ENCODE results near the gene SDK1.

SDK1 gene

DNA sequence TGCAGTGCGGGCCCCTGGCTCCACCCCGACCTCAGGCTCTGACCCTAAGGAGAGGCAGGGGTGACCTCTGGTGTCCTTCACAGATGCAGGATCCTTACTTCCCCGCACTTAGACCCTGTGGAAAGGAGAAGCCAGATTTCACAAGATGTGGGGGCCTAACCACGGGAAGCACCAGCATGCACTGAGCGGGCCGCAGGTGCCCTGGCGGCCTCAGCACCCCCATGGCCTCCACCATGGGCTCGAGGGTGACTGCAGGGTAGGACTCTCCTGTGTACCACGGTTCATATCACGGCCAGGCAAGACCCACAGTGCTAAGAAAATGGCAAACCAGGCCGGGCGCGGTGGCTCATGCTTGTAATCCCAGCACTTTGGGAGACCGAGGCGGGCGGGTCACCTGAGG, 971.1 kb downstream of the SDK1 start:
- H3K4me3 ChIP-seq (ENCODE audit: low read depth, low read length), result no peak overlapping the region
- TF ChIP-seq, protein P1, sequence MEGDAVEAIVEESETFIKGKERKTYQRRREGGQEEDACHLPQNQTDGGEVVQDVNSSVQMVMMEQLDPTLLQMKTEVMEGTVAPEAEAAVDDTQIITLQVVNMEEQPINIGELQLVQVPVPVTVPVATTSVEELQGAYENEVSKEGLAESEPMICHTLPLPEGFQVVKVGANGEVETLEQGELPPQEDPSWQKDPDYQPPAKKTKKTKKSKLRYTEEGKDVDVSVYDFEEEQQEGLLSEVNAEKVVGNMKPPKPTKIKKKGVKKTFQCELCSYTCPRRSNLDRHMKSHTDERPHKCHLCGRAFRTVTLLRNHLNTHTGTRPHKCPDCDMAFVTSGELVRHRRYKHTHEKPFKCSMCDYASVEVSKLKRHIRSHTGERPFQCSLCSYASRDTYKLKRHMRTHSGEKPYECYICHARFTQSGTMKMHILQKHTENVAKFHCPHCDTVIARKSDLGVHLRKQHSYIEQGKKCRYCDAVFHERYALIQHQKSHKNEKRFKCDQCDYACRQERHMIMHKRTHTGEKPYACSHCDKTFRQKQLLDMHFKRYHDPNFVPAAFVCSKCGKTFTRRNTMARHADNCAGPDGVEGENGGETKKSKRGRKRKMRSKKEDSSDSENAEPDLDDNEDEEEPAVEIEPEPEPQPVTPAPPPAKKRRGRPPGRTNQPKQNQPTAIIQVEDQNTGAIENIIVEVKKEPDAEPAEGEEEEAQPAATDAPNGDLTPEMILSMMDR (IDR thresholded peaks at IDR 0.05; ENCODE audit: insufficient read depth, low read depth, low read length, missing control alignments), result no peak
- DNase-seq (ENCODE audit: low read depth), result no peak

DNA sequence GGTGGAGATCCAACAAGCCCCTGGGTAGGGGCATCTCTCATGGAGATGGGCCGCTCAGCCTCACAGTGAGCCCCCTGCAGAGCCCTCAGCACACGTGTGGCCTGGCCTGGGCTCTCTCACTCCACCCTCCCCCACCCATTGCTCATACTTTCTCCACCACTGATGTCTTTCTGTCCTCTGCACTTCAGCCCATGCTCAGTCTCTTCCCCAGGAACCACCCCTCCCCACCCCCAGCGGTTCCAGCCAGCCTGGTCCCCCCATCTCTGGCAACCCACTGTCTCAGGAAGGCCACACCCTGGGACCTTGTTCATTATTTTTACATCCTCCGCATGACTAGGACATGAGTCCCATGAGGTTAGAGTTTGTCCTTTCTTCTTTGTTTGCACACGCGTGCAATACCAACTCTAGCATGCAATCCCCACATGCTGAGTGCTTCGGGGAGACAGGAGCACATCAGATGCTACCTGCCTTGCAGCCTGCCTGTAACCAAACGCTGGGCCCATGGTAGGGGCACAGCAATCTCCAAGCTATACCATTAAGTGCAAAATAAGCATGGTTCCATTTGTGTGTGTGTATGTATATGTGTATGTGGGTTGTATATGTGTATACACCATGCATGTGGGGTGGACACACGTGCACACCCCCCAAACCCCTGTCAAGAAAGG, 972.6 kb downstream of the SDK1 start:
- TF ChIP-seq, protein P1 (IDR thresholded peaks at IDR 0.05; ENCODE audit: insufficient read depth, low read depth, low read length, missing control alignments), result no peak
- no peak for DNase-seq (ENCODE audit: low read depth)
- H3K4me3 ChIP-seq (ENCODE audit: low read depth, low read length), result no peak overlapping the region

DNA sequence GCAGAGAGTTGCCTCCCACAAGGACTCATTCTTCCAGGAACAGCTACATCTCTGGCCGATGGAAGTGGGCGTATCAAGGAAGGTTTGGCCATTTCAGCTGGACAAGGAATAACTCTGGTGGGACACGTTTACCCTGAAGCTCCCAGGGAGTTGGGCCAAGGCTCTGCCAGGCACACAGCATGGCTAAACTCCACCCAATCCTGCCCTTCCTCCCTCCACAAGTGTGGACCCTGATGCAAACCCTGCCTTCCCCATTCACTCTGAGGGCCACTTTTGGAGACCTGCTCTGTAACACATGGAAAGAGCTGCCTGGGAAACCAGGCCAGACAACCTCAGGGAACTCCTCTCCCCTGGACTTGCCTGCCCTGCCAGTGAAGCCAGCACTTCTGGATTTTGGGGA, 973.2 kb downstream of the SDK1 start:
- TF ChIP-seq, protein P1 (IDR thresholded peaks at IDR 0.05; ENCODE audit: insufficient read depth, low read depth, low read length, missing control alignments), result no peak
- DNase-seq (ENCODE audit: low read depth), result no peak
- no peak overlapping the region for H3K4me3 ChIP-seq (ENCODE audit: low read depth, low read length)

DNA sequence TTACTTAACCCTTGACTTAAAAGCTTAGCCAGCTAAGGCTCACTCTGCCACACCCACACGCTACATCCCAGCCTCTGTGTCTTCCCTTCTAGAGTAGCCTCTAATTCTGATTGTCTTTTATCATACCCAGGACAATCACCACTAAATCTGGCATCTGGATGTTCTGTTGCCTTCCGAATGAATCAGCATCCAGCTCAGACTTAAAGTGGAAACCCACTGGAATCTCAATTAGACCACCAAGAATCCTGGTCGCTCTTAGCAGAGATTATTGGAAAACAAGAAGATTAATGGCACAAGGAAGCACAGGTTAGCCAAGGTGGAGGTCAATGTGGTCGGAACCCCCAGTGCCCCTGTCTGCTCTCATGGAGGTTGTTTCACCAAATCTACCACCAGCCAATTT, 976.9 kb downstream of the SDK1 start:
- DNase-seq (ENCODE audit: low read depth), result no peak
- TF ChIP-seq, protein P1 (IDR thresholded peaks at IDR 0.05; ENCODE audit: insufficient read depth, low read depth, low read length, missing control alignments), result no peak
- H3K4me3 ChIP-seq (ENCODE audit: low read depth, low read length), result no peak overlapping the region

DNA sequence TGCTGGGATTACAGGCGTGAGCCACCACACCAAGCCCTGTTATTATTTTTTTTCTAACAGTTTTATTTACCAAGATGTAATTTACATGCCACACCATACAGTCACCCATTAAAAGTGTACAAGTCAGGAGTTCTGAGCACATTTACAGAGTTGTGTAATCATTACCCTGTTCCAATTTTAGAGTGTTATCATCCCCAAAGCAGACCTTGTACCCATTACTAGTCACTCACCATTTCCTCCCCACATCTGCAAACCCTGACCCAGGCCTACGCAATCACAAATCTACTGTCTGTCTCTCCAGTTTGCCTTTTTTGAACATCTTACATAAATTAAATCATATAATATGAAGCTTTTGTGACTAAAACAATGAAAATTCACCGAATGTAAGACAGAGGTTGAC, 978.2 kb downstream of the SDK1 start:
- no peak overlapping the region for H3K4me3 ChIP-seq (ENCODE audit: low read depth, low read length)
- DNase-seq (ENCODE audit: low read depth), result no peak
- TF ChIP-seq, protein P1 (IDR thresholded peaks at IDR 0.05; ENCODE audit: insufficient read depth, low read depth, low read length, missing control alignments), result no peak

DNA sequence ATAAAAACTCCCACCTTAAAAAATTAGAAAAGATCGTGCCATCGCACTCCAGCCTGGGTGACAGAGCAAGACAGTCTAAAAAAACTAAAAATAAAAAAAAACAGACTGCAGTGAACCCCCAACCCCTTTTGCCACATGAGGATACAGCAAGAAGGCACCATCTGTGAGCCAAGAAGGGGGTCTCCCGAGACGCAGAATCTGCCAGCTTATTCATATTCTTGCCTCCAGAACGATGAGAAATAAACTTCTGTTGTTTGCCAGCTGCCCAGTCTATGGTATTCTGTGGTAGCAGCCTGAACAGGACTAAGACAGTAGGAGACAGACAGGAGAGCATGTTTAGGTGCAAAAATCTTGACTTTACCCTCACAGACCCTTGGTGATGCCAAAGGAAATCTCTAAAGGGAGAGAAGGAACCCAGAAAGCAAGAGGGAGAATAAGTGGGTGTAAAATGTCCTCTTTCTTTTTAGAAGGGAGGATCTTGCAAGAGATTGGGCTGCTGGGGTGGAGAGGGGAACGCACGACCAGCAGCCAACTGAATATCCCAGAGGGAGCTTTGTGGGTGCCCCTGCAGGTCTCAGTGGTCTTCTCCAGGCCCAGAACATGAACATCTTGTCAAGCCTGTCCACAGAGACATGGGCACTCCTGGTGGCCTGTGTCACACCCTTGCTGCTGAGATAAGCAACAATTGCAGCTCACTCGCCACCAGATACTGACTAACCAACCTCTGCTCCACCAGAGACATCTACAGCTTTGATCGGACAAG, 980.4 kb downstream of the SDK1 start:
- TF ChIP-seq, protein P1 (IDR thresholded peaks at IDR 0.05; ENCODE audit: insufficient read depth, low read depth, low read length, missing control alignments), result no peak
- no peak overlapping the region for H3K4me3 ChIP-seq (ENCODE audit: low read depth, low read length)
- no peak for DNase-seq (ENCODE audit: low read depth)
